CD4-positive, alpha-beta T cell treated with Interleukin-4 for 4 hours (primary cell): ENCODE results near the gene HOXA10.

Experiments
- DNase-seq: peaks from one replicate; pipeline ENCODE4 v3.0.0-alpha.2; 2020

Gene HOXA10

DNA sequence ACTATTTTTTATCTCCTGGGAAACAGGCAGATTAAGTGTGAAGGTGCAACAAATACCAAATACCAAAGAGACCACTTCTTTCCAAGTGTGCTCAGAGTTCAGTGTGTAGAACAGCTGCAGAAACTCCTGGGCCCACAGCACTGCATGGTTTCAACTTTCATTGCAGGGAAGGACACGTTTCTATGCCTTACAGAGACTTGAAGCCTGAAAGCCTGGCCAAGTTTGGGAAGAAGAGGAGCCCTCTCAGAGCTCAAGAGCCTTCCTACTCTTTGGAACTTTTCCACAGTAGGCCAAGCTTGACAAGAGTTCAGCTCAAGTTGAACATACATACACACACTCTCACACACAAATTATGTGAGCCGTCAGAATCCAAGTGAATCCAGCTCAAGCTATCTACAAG is 46.1 kb downstream of the HOXA10 start:
- DNase-seq, result no peak

- no peak for DNase-seq
These were observed 47.4 kb downstream of the HOXA10 start for GRCh38 chr7:27126596-27127327.

DNA sequence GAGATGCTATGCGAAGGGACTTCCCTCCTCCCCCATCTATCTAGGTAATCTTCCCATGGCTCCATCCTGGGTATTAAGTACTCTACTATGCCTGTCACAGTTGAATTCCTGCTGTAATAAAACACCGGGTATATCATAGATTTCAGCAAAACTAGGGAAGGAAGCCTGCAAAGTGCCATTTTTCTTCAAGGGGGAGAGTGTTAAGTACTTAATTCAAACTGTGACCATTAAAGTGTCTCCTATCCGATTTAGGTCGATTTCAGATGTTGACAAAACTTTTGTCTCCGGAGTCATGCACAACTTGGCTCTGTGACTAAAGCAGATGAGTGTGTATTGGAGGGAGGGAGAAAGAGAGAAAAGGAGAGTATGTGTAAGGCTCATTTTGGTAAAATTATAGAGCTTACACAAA is 48.1 kb downstream of the HOXA10 start:
- no peak for DNase-seq

GRCh38 chr7:27124902-27125689 is 49.0 kb downstream of the HOXA10 start:
- no peak for DNase-seq

DNA sequence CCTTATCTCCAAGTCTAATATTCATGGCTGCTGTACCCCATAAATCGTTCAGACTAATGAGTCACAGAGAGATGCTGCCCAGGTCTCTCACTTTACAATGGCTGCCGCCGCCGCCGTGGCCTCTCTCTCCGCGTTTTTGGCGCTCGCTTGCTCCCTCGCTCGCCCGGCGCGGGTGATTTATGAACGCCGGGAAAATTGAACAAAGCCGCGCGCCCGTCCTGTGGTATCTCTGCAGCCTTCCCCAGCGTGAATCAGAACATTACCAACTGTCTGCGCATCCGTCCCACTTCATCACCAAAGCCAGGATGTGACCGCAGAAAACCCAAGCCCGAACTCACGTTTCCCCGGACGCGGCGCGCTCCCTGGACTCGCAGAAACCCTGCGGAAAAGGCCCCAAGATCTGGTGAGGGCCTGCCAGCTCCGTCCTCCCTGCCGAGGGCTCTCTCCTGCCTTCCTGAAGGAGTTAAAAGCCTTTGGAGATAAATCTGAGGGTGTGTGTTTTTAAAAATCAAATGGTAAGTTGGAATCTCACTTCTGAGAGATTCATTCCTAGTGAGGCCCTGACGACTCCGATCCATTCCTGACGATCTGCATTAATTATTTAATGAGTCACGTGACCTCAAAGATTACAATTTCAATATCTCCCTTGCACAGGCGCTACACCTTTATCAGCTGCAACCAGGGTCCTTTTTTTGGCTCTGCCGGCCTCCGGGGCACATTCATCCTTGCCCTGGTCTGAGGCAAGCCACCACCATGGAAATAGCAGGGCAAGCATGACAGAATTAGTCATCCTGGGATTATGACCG is 49.8 kb downstream of the HOXA10 start:
- no peak for DNase-seq

GRCh38 chr7:27123477-27124053 is 50.6 kb downstream of the HOXA10 start:
- DNase-seq, result no peak

- no peak for DNase-seq
These were observed 51.1 kb downstream of the HOXA10 start for GRCh38 chr7:27123007-27123476.

GRCh38 chr7:27122077-27122910 is 51.8 kb downstream of the HOXA10 start:
- no peak for DNase-seq

- DNase-seq, result no peak
These were observed 52.4 kb downstream of the HOXA10 start for GRCh38 chr7:27121684-27122076.
